Adrenal gland (tissue), 12 donors: ENCODE measurements around the gene TNRC6C. TPM values are rescaled to one million over a fixed set of nuclear protein-coding genes. Genes with fewer than 3 reads are reported as not detected.

Source experiments
- DNase-seq, 7 donors: peaks; one replicate each; pipeline ENCODE4 v3.0.0-alpha.2; 2019 to 2020
- H3K27ac ChIP-seq, 5 donors: fragments of 200-600 bp; sonication (generic) in 4 of 5; 1 replicate in 3 of 5; 2 replicates in 2 of 5; pipeline versions ENCODE4 v1.5.1 to v1.8.0; 2016 to 2020; ENCODE audit warnings: mild to moderate bottlenecking in 1 of 5
- H3K27me3 ChIP-seq: fragments of 200-600 bp; 2 replicates; pipeline ENCODE4 v1.8.0; 2021
- H3K36me3 ChIP-seq, 2 donors: fragments of 200-600 bp; replicated peaks in 1 of 2; 1 replicate in 1 of 2; 2 replicates in 1 of 2; pipeline versions ENCODE4 v1.5.1 to v1.8.0; 2018 to 2022
- H3K4me1 ChIP-seq, 2 donors: fragments of 200-600 bp; replicated peaks in 1 of 2; 1 replicate in 1 of 2; 2 replicates in 1 of 2; pipeline versions ENCODE4 v1.5.1 to v1.8.0; 2018 to 2021
- H3K4me3 ChIP-seq, 4 donors: fragments of 200-600 bp; sonication (generic) in 3 of 4; one replicate each; pipeline ENCODE4 v1.5.1; 2016 to 2018
- H3K9me3 ChIP-seq, 3 donors: fragments of 200-600 bp; sonication (generic) in 1 of 3; replicated peaks in 1 of 3; 1 replicate in 2 of 3; 2 replicates in 1 of 3; pipeline versions ENCODE4 v1.5.1 to v1.8.0; 2016 to 2021
- POLR2A ChIP-seq, 2 donors: fragments of 450-650 bp; IDR thresholded peaks; one replicate each; pipeline ENCODE4 v1.6.1; 2017; ENCODE audit warnings: antibody characterized with exemption in 2 of 2, mild to moderate bottlenecking in 2 of 2, moderate library complexity in 1 of 2
- WGBS, 4 donors: extraction: QIAGEN DNeasy Blood & Tissue Kit in 2 of 4; methylation state at CpG; one replicate each; pipeline versions ENCODE4 v1.1.5 to v1.1.7; 2013 to 2017; 5-methylcytosine and 5-hydroxymethylcytosine counted together
- intact Hi-C, 2 donors: fragments of 100-400 bp; cut with DNase I; formaldehyde crosslinking; loops; one replicate each; pipeline versions ENCODE4 v1.14.1 to v1.15.0; 2022 to 2023
- polyA plus RNA-seq, 3 donors: library from polyadenylated mRNA; stranded (reverse); fragments of 200-250 nt in 2 of 3; fragments of 350-450 nt in 1 of 3; fragmentation: Illumina TruSeq in 1 of 3; extraction: RNeasy Lipid Tissue Mini Kit (QIAGEN cat#74804) in 1 of 3; gene quantifications; one replicate each; pipeline ENCODE4 v1.2.3, GENCODE V29; 2013 to 2014
- total RNA-seq, 9 donors: library from RNA; depleted of rRNA in 4 of 9; stranded (reverse); fragments of >200 nt in 4 of 9; fragments of 120-200 nt in 1 of 9; fragmentation: NEBNext Ultra II Directional in 1 of 9; extraction: Animal tissue kit (Norgen Biotek cat#: 25700) in 1 of 9; gene quantifications; one replicate each; pipeline versions ENCODE4 v1.1.0 to v1.2.4, GENCODE V29; 2013 to 2023
- TF ChIP-seq, protein P1 (sequence below), 6 experiments: fragments of 450-650 bp in 4 of 6; fragments of 200-600 bp in 2 of 6; sonication (generic) in 1 of 6; IDR thresholded peaks; 1 replicate in 5 of 6; 2 replicates in 1 of 6; pipeline versions ENCODE4 v1.5.1 to v1.8.0; 2016 to 2021; ENCODE audit warnings: antibody characterized with exemption in 6 of 6, mild to moderate bottlenecking in 2 of 6, moderate library complexity in 1 of 6
- donor health status: healthy with polysubstance abuse.
- donor health status: Bipolar disorder and iron deficiency.
- donor health status: DM: yes; HTN: yes; CAD: no.
- donor health status: DM: no; HTN: no; CAD: no.
- donor health status: DM: no; HTN: no; CAD: no.
- donor health status: DM: yes; HTN: yes; CAD: no.

TNRC6C gene
- total and polyA plus RNA-seq, 12 donors = 2.8 to 18.7 (median 11.2) TPM

DNA sequence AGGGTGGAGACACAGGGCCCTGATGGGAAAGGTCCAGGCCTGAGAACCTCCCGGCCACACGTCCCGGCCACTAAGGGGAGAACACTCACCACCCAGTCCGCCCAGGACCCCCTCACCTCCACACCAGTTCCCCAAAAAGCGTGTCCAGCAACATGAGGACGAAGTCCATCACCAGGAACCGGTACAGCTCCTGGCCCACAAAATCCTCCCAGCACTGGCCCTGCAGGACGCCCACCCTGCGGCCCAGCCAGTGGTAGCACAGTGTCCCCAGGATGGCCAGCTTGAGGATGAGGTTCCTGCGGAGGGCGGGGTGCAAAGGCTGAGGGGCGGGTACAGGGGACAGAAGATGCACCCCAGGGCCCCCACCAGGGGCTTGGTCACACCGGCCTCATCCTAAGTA is 162.0 kb downstream of the TNRC6C start:
- 95 to 99% (median 97%) methylated on average over 9 to 13 of the region's 13 CpGs for WGBS, 4 donors
- intact Hi-C loops = no loop called here
- TF ChIP-seq POLR2A (IDR thresholded peaks at IDR 0.05) = no peak
- TF ChIP-seq, protein P1, sequence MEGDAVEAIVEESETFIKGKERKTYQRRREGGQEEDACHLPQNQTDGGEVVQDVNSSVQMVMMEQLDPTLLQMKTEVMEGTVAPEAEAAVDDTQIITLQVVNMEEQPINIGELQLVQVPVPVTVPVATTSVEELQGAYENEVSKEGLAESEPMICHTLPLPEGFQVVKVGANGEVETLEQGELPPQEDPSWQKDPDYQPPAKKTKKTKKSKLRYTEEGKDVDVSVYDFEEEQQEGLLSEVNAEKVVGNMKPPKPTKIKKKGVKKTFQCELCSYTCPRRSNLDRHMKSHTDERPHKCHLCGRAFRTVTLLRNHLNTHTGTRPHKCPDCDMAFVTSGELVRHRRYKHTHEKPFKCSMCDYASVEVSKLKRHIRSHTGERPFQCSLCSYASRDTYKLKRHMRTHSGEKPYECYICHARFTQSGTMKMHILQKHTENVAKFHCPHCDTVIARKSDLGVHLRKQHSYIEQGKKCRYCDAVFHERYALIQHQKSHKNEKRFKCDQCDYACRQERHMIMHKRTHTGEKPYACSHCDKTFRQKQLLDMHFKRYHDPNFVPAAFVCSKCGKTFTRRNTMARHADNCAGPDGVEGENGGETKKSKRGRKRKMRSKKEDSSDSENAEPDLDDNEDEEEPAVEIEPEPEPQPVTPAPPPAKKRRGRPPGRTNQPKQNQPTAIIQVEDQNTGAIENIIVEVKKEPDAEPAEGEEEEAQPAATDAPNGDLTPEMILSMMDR (IDR thresholded peaks at IDR 0.05) = no peak
- Histone ChIP-seq H3K4me1 (peaks cover 0 to 8% of the 10 kb centered on the region in 2 donors), H3K36me3 (no peaks in the 10 kb centered on the region), H3K27ac (no peak overlapping the region), H3K4me3 (no peak overlapping the region), H3K9me3 (no peaks in the 10 kb centered on the region), H3K27me3 (no peaks in the 10 kb centered on the region)
- no peak for DNase-seq

DNA sequence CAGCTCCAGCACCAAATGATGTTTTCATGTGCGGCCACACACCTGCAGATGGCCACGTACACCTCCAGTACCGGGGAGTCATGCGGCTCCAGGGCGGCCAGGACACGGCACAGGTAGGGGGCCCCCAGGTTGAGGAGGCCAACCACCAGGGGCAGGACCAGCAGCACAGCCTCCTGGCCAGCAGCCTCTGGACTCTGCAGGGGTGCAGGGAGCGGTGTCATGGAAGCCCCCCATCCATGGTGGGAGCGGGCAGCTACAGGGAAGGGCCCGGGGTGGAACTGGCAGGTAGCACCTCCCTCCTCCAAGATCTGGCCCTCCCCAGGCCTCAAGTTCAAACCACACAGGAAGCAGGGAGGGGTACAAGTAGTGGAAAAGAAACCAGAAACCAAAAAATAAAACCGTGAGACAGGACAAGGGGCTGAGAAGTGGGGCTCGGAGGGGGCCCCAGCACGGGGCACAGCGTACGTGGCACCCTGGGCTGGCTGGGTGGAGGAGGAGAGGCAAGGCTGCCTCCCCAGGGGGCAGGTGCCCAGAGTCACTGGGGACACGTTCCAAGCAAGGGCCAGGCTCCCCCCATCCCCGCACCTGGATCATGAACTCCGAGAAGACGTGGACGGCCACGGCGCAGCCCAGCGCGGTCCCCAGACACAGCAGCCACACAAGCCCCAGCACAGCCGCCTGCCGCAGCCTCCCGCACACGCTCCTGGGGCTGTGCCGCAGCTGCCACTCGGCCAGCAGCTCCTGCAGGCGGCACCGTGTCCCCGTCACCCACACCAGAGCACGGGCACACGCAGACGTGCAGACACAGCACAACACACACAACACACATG is 162.7 kb downstream of the TNRC6C start:
- Histone ChIP-seq H3K27ac (no peak overlapping the region), H3K4me3 (no peak overlapping the region), H3K27me3 (no peaks in the 10 kb centered on the region), H3K9me3 (no peaks in the 10 kb centered on the region), H3K4me1 (peaks cover 4 to 14% of the 10 kb centered on the region in 2 donors), H3K36me3 (no peaks in the 10 kb centered on the region)
- DNase-seq = no peak
- intact Hi-C loops = no loop called here
- TF ChIP-seq POLR2A (IDR thresholded peaks at IDR 0.05) = no peak
- TF ChIP-seq, protein P1 (IDR thresholded peaks at IDR 0.05) = no peak
- 81 to 89% (median 84%) methylated on average over 20 to 35 of the region's 35 CpGs for WGBS, 4 donors

DNA sequence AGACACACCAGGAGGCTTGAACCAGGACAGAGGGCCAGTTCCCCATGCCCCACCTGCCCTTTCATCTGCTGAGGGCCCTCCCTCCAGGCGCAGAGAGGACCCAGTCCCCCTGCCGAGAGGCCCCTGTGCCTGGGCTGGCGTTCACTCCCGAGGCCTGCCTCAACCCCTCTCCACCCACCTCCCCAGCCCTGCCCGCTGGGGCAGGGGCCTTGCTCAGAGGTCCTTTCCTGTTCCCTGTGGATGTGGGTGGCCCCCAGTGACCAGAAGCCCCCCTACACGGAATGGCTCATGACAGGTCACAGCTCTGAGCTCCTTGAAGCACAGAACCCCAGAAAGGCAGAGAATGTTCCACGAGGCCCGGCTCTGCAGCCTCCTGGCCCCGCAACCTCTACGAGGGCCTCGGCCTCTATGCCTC is 163.3 kb downstream of the TNRC6C start:
- no peaks in the 10 kb centered on the region for H3K27me3 ChIP-seq
- peaks cover 4 to 14% of the 10 kb centered on the region in 2 donors for H3K4me1 ChIP-seq
- H3K27ac ChIP-seq = no peak overlapping the region
- no peaks in the 10 kb centered on the region for H3K36me3 ChIP-seq
- H3K4me3 ChIP-seq = no peak overlapping the region
- TF ChIP-seq POLR2A (IDR thresholded peaks at IDR 0.05) = no peak
- TF ChIP-seq, protein P1 (IDR thresholded peaks at IDR 0.05) = no peak
- intact Hi-C loops = no loop called here
- DNase-seq = no peak
- 71 to 100% (median 77%) methylated on average over 2 to 11 of the region's 11 CpGs for WGBS, 4 donors
- H3K9me3 ChIP-seq = no peaks in the 10 kb centered on the region

DNA sequence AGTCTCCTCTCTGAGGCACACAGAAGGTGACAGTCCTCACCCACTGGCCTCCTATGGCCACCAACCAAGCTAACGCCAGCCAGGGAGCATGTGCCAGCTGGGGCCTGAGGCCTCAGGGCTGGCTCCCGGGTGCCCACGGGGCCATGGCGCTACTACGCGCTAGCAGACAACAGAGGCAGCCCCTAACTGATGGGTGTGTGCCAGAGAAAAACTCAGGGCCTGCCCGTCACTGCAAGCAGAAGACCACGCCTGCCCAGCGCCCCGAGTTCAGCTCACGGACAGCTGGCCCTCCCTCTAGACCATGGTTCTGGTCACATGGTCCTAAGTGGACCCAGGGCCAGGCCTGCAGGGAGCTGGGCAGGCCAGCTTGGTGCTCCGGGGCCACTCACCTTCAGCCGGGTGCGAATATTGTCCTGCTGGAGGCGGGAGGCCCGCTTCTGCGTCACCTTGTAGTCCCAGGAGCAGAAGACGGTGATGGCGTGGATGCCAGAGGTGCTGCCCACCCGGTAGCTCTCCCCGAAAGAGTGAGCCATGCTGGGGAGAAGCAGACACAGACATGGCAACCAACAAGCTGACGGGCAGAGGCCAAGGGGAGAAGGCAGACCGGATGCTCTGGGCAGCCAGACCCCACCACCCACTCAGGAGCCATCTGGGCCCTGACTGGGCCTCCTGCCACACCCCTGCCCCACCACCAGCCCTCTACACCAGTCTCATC is 163.9 kb downstream of the TNRC6C start:
- H3K36me3 ChIP-seq = no peaks in the 10 kb centered on the region
- no peak overlapping the region for H3K4me3 ChIP-seq
- 86 to 92% (median 88%) methylated on average over 10 to 23 of the region's 23 CpGs for WGBS, 4 donors
- no peak for TF ChIP-seq POLR2A (IDR thresholded peaks at IDR 0.05)
- TF ChIP-seq, protein P1 (IDR thresholded peaks at IDR 0.05) = no peak
- DNase-seq = no peak
- H3K27me3 ChIP-seq = no peaks in the 10 kb centered on the region
- no peaks in the 10 kb centered on the region for H3K9me3 ChIP-seq
- H3K27ac ChIP-seq = no peak overlapping the region
- peaks cover 4 to 16% of the 10 kb centered on the region in 2 donors for H3K4me1 ChIP-seq
- intact Hi-C loops = no loop called here
